Panc1 (cell line): Measurements from ENCODE around the gene CD96. TPM values are rescaled to one million over a fixed set of nuclear protein-coding genes. Genes with fewer than 3 reads are reported as not detected.

ENCODE experiments used
- ATAC-seq: fragments of 200-7000 bp; cut with Tn5 transposase; 2 replicates; pipeline ENCODE4 v1.9.1; 2020; ENCODE audit warnings: mild to moderate bottlenecking, moderate library complexity
- BruUV-seq: library from RNA; stranded (reverse); fragments of 400-500 nt; replicated peaks from 2 replicates; lab custom pipeline; 2021; lab: Mats Ljungman, UMichigan
- CTCF ChIA-PET: fragments of 300-600 bp; sonication (Branson Sonifier 250); formaldehyde crosslinking; loops from one replicate; lab custom pipeline; 2022; ENCODE audit warnings: antibody characterized with exemption; lab: Charles Lee
- POLR2A ChIA-PET: fragments of 300-600 bp; sonication (Branson Sonifier 250); formaldehyde crosslinking; loops from one replicate; lab custom pipeline; 2022; ENCODE audit warnings: antibody characterized with exemption; lab: Charles Lee
- DNase-seq: peaks from one replicate; pipeline ENCODE4 v3.0.0-alpha.2; 2010; ENCODE audit warnings: low read depth, low spot score
- H3K27ac ChIP-seq: 2 replicates; pipeline ENCODE4 v1.5.1; 2011; ENCODE audit warnings: mild to moderate bottlenecking, low read length, inconsistent platforms
- H3K27me3 ChIP-seq: fragments of 200-500 bp; sonication (Bioruptor generic); 2 replicates; pipeline ENCODE4 v1.6.0; 2014; ENCODE audit warnings: low read length, inconsistent platforms; ENCODE audit not compliant: control insufficient read depth, insufficient read depth
- H3K36me3 ChIP-seq: fragments of 200-500 bp; sonication (Bioruptor generic); 2 replicates; pipeline ENCODE4 v1.5.1; 2014; ENCODE audit warnings: inconsistent platforms, mild to moderate bottlenecking, low read length, moderate library complexity; ENCODE audit not compliant: control insufficient read depth, insufficient read depth
- H3K4me1 ChIP-seq: 2 replicates; pipeline ENCODE4 v1.5.1; 2011; ENCODE audit warnings: inconsistent platforms, mild to moderate bottlenecking, low read length, moderate library complexity; ENCODE audit not compliant: control insufficient read depth, insufficient read depth
- H3K4me3 ChIP-seq, 2 experiments: 2 replicates each; pipeline ENCODE4 v1.5.1; 2011 to 2012; ENCODE audit warnings: low read depth in 2 of 2, low read length in 2 of 2, mild to moderate bottlenecking in 2 of 2, inconsistent platforms in 1 of 2, moderate library complexity in 1 of 2
- H3K9me3 ChIP-seq: fragments of 200-500 bp; sonication (Bioruptor generic); 2 replicates; pipeline ENCODE4 v1.5.1; 2014; ENCODE audit warnings: low read depth, mild to moderate bottlenecking, inconsistent platforms, low read length, moderate library complexity; ENCODE audit not compliant: control insufficient read depth, insufficient read depth
- CTCF ChIP-seq: fragments of 450-650 bp; IDR thresholded peaks from 2 replicates; pipeline ENCODE4 v1.5.1; 2017; ENCODE audit warnings: mild to moderate bottlenecking
- POLR2AphosphoS5 ChIP-seq: IDR thresholded peaks from 2 replicates; pipeline ENCODE4 v1.6.1; 2012; ENCODE audit warnings: mild to moderate bottlenecking, low read depth, low read length, moderate library complexity
- SIN3A ChIP-seq: IDR thresholded peaks from 2 replicates; pipeline ENCODE4 v1.6.1; 2012; ENCODE audit warnings: low read depth, mild to moderate bottlenecking, low read length, moderate library complexity, borderline replicate concordance; ENCODE audit not compliant: insufficient read depth
- TCF7L2 ChIP-seq: IDR thresholded peaks from 2 replicates; pipeline ENCODE4 v1.6.1; 2011; ENCODE audit warnings: mild to moderate bottlenecking, low read depth, low read length, inconsistent platforms
- in situ Hi-C: cut with HindIII; loops from 2 replicates; pipeline ENCODE4 v1.10.0; 2016; ENCODE audit warnings: low sequenced_read_pairs, low pct_unique_long_range_greater_than_20kb
- intact Hi-C: fragments of 100-400 bp; cut with micrococcal nuclease; formaldehyde crosslinking; loops from one replicate; pipeline ENCODE4 v1.10.0; 2022; ENCODE audit not compliant: unreplicated experiment
- total RNA-seq: library from RNA; stranded (reverse); gene quantifications from one replicate; pipeline ENCODE4 v1.2.1, GENCODE V29; 2021; ENCODE audit not compliant: unreplicated experiment
- TF ChIP-seq, protein P1 (sequence below), 2 experiments: IDR thresholded peaks; 2 replicates each; pipeline ENCODE4 v1.6.1; 2011 to 2012; ENCODE audit warnings: low read depth in 2 of 2, control low read depth in 1 of 2, low read length in 1 of 2, mild to moderate bottlenecking in 1 of 2, moderate library complexity in 1 of 2; ENCODE audit not compliant: insufficient read depth in 1 of 2

The CD96 gene
- total RNA-seq, 1 experiment from 2014 or later: not detected

- ChIA-PET CTCF (no interaction called here), POLR2A (no interaction called here)
- BruUV-seq: no TSS peak
- intact Hi-C loops: no loop called here
- no peaks in the 10 kb centered on the region for H3K9me3 ChIP-seq
- no peak overlapping the region for H3K4me3 ChIP-seq
- ATAC-seq (no peak), DNase-seq (no peak)
- H3K27me3 ChIP-seq: peaks cover 8% of the 10 kb centered on the region; the same call in 1 of the 2 replicates
- no peak overlapping the region for H3K27ac ChIP-seq
- H3K4me1 ChIP-seq: no peaks in the 10 kb centered on the region
- TF ChIP-seq POLR2AphosphoS5 (no peak), SIN3A (no peak), TCF7L2 (no peak), CTCF (no peak)
- TF ChIP-seq, protein P1, sequence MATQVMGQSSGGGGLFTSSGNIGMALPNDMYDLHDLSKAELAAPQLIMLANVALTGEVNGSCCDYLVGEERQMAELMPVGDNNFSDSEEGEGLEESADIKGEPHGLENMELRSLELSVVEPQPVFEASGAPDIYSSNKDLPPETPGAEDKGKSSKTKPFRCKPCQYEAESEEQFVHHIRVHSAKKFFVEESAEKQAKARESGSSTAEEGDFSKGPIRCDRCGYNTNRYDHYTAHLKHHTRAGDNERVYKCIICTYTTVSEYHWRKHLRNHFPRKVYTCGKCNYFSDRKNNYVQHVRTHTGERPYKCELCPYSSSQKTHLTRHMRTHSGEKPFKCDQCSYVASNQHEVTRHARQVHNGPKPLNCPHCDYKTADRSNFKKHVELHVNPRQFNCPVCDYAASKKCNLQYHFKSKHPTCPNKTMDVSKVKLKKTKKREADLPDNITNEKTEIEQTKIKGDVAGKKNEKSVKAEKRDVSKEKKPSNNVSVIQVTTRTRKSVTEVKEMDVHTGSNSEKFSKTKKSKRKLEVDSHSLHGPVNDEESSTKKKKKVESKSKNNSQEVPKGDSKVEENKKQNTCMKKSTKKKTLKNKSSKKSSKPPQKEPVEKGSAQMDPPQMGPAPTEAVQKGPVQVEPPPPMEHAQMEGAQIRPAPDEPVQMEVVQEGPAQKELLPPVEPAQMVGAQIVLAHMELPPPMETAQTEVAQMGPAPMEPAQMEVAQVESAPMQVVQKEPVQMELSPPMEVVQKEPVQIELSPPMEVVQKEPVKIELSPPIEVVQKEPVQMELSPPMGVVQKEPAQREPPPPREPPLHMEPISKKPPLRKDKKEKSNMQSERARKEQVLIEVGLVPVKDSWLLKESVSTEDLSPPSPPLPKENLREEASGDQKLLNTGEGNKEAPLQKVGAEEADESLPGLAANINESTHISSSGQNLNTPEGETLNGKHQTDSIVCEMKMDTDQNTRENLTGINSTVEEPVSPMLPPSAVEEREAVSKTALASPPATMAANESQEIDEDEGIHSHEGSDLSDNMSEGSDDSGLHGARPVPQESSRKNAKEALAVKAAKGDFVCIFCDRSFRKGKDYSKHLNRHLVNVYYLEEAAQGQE (IDR thresholded peaks at IDR 0.05; ENCODE audit: insufficient read depth in 1 of 2, low read depth in 2 of 2, low read length in 1 of 2): no peak
- in situ Hi-C loops: no loop called here
- H3K36me3 ChIP-seq: no peaks in the 10 kb centered on the region
Observed at GRCh38 chr3:111700054-111700453, 158.1 kb downstream of the CD96 start.

DNA sequence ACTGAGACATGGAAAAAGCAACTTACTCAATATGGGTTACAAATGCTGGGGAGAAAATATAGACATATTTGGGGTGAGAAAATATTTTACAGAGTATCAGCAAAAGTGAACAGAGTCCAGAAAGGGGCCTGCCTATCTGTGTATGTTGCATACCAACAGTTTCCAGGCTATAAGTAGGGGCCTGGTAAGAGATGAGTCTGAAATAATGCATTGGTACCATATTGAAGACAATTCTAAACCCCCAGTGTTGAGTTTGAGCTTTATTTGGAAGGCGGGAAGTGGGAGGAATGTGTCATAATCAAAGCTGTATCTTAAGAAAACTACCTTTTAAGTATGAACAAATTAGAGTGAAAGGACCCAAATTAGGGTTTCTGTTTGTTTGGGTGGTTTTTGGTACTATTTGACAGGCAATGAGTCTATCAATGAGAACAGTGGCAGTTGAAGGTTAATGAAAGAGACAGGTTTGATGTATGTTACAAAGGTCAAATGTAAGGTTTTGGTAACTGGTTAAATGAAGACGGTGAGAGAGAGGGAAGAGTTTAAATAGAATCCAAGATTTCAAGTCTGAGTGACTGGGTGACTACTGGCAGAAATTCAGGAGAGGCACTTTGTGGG, 159.4 kb downstream of the CD96 start:
- intact Hi-C loops: no loop called here
- no peak for DNase-seq
- no peak for ATAC-seq
- Histone ChIP-seq H3K9me3 (no peaks in the 10 kb centered on the region), H3K27ac (no peak overlapping the region), H3K4me1 (no peaks in the 10 kb centered on the region), H3K27me3 (peaks cover 8% of the 10 kb centered on the region; the same call in 1 of the 2 replicates), H3K4me3 (no peak overlapping the region), H3K36me3 (no peaks in the 10 kb centered on the region)
- BruUV-seq: no TSS peak
- ChIA-PET POLR2A (no interaction called here), CTCF (no interaction called here)
- TF ChIP-seq TCF7L2 (no peak), SIN3A (no peak), POLR2AphosphoS5 (no peak), CTCF (no peak)
- TF ChIP-seq, protein P1 (IDR thresholded peaks at IDR 0.05; ENCODE audit: insufficient read depth in 1 of 2, low read depth in 2 of 2, low read length in 1 of 2): no peak
- in situ Hi-C loops: no loop called here
